ENCODE measurements around the gene AIP.

- TF ChIP-seq CTCF (IDR thresholded peaks at IDR 0.05 in 4 of 5, conservative IDR thresholded peaks at IDR 0.05 in 1 of 5): no peak
- no peak for TF ChIP-seq POLR2A (IDR thresholded peaks at IDR 0.05)
Observed at GRCh38 chr11:67538823-67539505, 56.1 kb downstream of the AIP start.
